ENCODE data around the gene KLHL22.

DNA sequence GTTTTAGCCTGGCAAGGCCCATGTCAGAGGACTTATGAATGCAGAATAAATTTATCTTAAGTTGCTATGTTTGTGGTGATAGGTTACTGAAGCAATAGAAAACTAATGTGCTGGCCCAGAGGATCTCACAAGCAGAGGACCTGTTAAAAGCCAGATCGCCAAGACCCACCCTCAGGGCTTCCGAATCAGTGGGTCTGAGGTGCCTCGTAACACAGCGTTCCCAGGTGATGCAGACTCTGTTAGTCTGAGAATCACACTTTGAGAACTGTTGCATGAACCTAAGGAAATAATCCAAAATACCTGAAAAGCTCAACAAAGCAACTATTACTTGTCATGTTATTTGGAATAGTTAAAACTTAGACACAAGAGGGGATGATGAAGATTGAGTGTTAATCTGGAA is 51.3 kb downstream of the KLHL22 start:
- no peak for TF ChIP-seq POLR2A (IDR thresholded peaks at IDR 0.05)
- TF ChIP-seq, protein P1, sequence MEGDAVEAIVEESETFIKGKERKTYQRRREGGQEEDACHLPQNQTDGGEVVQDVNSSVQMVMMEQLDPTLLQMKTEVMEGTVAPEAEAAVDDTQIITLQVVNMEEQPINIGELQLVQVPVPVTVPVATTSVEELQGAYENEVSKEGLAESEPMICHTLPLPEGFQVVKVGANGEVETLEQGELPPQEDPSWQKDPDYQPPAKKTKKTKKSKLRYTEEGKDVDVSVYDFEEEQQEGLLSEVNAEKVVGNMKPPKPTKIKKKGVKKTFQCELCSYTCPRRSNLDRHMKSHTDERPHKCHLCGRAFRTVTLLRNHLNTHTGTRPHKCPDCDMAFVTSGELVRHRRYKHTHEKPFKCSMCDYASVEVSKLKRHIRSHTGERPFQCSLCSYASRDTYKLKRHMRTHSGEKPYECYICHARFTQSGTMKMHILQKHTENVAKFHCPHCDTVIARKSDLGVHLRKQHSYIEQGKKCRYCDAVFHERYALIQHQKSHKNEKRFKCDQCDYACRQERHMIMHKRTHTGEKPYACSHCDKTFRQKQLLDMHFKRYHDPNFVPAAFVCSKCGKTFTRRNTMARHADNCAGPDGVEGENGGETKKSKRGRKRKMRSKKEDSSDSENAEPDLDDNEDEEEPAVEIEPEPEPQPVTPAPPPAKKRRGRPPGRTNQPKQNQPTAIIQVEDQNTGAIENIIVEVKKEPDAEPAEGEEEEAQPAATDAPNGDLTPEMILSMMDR (IDR thresholded peaks at IDR 0.05 in 4 of 5, conservative IDR thresholded peaks at IDR 0.05 in 1 of 5) = no peak

Data from gastrocnemius medialis (tissue), 4 donors.